ENCODE results near the gene R3HDM2. TPM values are rescaled to one million over a fixed set of nuclear protein-coding genes. Genes with fewer than 3 reads are reported as not detected.
A peak's percentile ranks its signal among the peaks of the same experiment; 100 is the strongest.

R3HDM2 gene
- total RNA-seq, 2 donors from 2014 or later, result 78.9 to 79.1 TPM

DNA sequence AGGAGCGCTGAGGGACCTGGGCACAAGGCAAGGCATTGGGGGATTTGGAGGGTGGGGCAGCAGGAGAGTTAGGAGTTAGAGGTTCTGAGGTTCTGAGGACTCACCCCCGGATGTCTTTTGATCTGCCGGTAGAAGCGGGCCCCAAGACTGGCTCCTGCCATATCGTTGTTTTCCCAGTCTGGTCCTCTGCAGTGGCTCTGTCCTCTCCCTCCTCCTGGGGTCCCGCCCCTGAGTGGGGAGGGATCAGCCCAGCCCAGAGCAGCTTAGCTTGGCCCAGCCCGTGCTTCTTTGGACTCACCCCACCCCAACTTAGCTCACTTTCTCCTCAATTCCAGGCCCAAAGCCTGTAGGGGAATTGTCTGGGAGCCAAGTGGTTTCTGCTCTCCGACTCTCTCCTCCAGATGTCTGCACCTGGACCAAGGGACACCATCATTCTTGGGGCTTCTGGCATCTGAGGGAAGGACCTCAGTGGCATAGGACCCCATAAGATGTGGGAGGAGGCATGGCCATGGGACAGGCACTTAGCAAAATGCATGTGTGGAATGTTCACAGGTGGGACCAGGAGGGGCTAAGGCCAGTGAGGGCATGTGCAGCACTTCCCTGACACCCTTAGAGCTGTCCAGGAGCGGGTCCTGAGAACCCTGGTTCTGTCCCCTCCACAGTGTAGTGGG is 193.8 kb downstream of the R3HDM2 start:
- Mint-ChIP-seq H3K4me3 (peak overlapping the region; percentile 89 to 100), H3K27ac (no peak overlapping the region), H3K27me3 (ENCODE audit: low read depth) (peaks cover 36% of the 10 kb centered on the region), H3K9me3 (no peaks in the 10 kb centered on the region), H3K4me1 (ENCODE audit: low read depth) (peaks cover 78% of the 10 kb centered on the region), H3K36me3 (ENCODE audit: insufficient read depth in 2 of 2) (peaks cover 18 to 30% of the 10 kb centered on the region in 2 donors)
- DNase-seq (peak in 1 of 2 donors; percentile 31), ATAC-seq (replicated peaks in 1 of 2) (no peak)

DNA sequence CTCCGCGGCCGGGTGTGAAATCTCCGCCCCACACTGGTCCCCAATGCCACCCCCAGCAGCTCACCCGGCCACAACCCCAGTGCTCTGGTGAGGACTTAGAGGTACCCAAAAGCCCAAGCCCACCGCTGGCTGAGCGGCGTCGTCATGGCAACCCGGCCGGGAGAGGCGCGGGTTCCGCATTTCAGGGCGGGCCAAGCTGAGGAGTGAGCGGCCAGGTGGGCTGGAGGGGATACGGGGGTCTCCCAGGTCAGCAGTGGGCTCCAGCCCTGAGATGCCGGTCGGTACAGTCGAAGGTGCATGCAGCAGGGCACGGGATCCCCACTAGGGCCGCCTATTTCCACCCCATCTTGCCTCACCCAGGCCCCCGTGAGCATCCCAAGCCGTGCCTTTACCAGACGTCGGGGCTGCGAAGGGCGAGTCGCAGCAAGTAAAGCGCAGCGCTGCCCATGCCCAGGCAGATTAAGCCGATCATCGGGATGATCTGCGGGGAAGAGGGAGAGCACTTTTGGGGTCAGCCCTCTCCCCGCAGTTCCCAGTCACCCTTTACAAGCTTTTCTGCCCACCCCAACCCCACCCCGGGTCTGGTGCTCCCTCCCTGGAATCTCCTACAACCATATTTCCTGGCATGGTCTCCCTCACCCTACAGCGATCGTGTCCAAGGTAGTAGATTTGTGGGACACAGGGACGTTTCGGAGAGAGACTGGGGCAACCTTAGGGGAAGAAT is 194.5 kb downstream of the R3HDM2 start:
- peaks cover 22 to 34% of the 10 kb centered on the region in 2 donors for H3K36me3 Mint-ChIP-seq (ENCODE audit: insufficient read depth in 2 of 2)
- peak in 1 of 2 donors; percentile 39 for DNase-seq
- H3K4me3 Mint-ChIP-seq, result peak overlapping the region in 1 of 2 donors; percentile 31
- no peak for ATAC-seq (replicated peaks in 1 of 2)
- H3K9me3 Mint-ChIP-seq, result no peaks in the 10 kb centered on the region
- H3K27ac Mint-ChIP-seq, result no peak overlapping the region
- H3K4me1 Mint-ChIP-seq (ENCODE audit: low read depth), result peaks cover 78% of the 10 kb centered on the region
- H3K27me3 Mint-ChIP-seq (ENCODE audit: low read depth), result peaks cover 30% of the 10 kb centered on the region

DNA sequence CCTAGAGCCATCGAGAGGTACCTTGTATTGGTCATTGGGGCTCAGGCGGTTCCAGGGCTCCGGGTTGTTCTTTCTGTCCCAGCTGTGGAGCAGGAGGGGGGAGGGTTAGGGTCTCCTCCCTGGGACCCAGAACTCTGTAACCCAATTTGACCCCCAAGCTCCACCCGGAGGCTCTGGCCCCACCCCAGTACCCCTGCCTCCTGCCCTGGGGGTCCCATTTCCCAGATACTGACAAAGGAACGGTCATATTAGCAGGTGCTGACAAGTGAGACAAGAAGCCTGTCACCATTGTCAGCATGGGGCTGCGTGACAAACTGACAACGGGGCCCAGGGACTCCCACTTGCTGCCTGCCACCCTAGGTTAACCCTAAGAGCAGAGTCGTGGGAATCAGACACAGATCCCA is 195.1 kb downstream of the R3HDM2 start:
- H3K36me3 Mint-ChIP-seq (ENCODE audit: insufficient read depth in 2 of 2), result peaks cover 26 to 38% of the 10 kb centered on the region in 2 donors
- no peak overlapping the region for H3K27ac Mint-ChIP-seq
- H3K4me1 Mint-ChIP-seq (ENCODE audit: low read depth), result peaks cover 78% of the 10 kb centered on the region
- DNase-seq, result no peak
- H3K9me3 Mint-ChIP-seq, result no peaks in the 10 kb centered on the region
- no peak for ATAC-seq (replicated peaks in 1 of 2)
- peaks cover 23% of the 10 kb centered on the region for H3K27me3 Mint-ChIP-seq (ENCODE audit: low read depth)
- H3K4me3 Mint-ChIP-seq, result no peak overlapping the region

DNA sequence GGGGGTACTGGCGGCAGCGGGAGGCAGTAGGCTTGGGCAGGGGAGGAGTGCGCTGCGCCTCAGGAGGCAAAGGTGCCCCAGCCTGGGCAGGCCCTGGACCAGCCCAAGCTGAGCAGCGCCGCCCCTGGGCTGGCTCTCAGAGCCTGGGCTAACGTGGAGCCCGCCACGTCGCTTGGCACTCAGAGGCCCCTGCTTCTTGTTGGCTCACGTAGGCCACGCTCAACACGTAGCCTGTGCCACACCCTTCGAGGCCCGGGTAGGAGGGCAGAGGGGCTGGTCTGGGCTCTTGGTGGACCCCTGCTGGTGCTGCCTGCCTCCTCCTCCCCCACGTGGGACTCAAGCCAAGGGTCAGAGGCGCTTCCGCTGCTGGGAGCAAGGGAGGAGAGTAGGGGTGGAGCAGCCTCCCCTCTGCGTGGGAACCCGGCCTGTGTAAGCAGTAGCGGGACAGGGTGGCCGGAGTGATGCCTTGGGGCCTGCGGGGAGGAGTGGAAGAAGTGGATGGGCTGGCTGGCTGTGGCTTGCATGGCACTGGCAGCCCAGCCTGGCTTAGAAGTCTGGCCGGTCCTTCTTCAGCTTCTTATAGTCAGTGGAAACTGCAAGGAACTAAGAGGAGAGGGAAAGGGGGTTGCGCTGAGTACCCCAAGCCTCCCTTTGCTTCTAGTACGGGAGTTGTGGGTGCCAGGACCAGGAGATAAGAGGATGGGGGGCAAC is 195.7 kb downstream of the R3HDM2 start:
- ATAC-seq (replicated peaks in 1 of 2), result no peak
- Mint-ChIP-seq H3K9me3 (no peaks in the 10 kb centered on the region), H3K27ac (no peak overlapping the region), H3K36me3 (ENCODE audit: insufficient read depth in 2 of 2) (peaks cover 28 to 38% of the 10 kb centered on the region in 2 donors), H3K4me3 (no peak overlapping the region), H3K4me1 (ENCODE audit: low read depth) (peaks cover 78% of the 10 kb centered on the region), H3K27me3 (ENCODE audit: low read depth) (peaks cover 19% of the 10 kb centered on the region)
- DNase-seq, result peak in 1 of 2 donors; percentile 12

DNA sequence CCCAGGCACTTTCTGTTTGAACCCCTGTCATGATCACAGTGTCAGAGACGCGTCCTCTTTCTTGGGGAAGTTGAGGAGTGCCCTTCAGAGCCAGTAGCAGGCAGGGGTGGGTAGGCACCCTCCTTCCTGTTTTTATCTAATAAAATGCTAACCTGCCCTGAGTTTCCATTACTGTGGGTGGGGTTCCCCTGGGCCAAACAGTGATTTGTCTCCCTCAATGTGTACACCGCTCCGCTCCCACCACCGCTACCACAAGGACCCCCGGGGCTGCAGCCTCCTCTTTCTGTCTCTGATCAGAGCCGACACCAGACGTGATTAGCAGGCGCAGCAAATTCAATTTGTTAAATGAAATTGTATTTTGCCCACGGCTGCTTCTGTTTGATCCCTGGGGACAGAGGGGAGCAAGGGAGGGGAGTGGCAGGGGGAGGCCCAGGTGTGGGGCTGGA is 196.2 kb downstream of the R3HDM2 start:
- Mint-ChIP-seq H3K4me3 (peak overlapping the region in 1 of 2 donors; percentile 29), H3K27ac (peak overlapping the region; percentile 21), H3K4me1 (ENCODE audit: low read depth) (peaks cover 75% of the 10 kb centered on the region), H3K27me3 (ENCODE audit: low read depth) (peaks cover 19% of the 10 kb centered on the region), H3K9me3 (no peaks in the 10 kb centered on the region), H3K36me3 (ENCODE audit: insufficient read depth in 2 of 2) (peaks cover 33 to 41% of the 10 kb centered on the region in 2 donors)
- DNase-seq (peak in 1 of 2 donors; percentile 0), ATAC-seq (replicated peaks in 1 of 2) (no peak)

DNA sequence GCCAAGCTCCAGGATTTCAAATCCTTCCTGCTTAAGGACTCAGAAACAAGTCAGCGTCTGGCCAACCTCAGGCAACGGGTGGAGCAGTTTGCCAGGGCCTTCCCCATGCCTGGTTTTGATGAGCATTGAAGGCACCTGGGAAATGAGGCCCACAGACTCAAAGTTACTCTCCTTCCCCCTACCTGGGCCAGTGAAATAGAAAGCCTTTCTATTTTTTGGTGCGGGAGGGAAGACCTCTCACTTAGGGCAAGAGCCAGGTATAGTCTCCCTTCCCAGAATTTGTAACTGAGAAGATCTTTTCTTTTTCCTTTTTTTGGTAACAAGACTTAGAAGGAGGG is 196.6 kb downstream of the R3HDM2 start:
- Mint-ChIP-seq H3K27me3 (ENCODE audit: low read depth) (peaks cover 19% of the 10 kb centered on the region), H3K4me3 (peak overlapping the region in 1 of 2 donors; percentile 29), H3K4me1 (ENCODE audit: low read depth) (peaks cover 74% of the 10 kb centered on the region), H3K9me3 (no peaks in the 10 kb centered on the region), H3K36me3 (ENCODE audit: insufficient read depth in 2 of 2) (peaks cover 31 to 40% of the 10 kb centered on the region in 2 donors), H3K27ac (peak overlapping the region; percentile 21)
- DNase-seq (no peak), ATAC-seq (replicated peaks in 1 of 2) (no peak)

DNA sequence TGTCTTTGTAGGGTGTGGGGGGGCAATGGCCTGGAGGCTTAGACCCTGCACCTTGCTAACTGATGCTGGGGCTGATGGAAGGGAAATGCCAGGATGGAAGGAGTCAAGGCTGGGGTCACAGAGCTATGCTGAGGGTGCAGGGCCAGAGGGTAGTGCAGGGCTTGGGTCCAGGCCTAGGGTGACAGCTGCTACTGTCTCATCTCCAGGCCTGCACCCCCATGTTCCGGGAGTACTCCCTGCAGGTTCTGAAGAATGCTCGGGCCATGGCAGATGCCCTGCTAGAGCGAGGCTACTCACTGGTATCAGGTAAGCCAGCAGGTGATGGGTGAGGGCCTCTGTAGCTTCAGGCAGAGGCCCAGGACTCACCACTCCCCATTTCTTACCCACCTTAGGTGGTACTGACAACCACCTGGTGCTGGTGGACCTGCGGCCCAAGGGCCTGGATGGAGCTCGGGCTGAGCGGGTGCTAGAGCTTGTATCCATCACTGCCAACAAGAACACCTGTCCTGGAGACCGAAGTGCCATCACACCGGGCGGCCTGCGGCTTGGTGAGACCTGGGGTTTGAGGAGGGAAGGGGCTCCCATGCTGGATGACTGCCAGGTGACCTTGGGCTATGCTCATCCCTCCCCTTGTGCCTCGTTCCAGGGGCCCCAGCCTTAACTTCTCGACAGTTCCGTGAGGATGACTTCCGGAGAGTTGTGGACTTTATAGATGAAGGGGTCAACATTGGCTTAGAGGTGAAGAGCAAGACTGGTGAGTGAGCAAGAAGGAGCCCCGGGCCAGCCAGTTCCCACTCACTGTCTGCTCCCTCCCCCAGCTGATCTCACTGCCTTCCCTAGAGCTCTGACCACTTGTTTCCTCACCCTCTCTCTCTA is 197.2 kb downstream of the R3HDM2 start:
- ATAC-seq (replicated peaks in 1 of 2), result no peak
- peaks cover 14% of the 10 kb centered on the region for H3K27me3 Mint-ChIP-seq (ENCODE audit: low read depth)
- peaks cover 31 to 37% of the 10 kb centered on the region in 2 donors for H3K36me3 Mint-ChIP-seq (ENCODE audit: insufficient read depth in 2 of 2)
- H3K4me1 Mint-ChIP-seq (ENCODE audit: low read depth), result peaks cover 75% of the 10 kb centered on the region
- DNase-seq, result peak in 1 of 2 donors; percentile 1
- no peaks in the 10 kb centered on the region for H3K9me3 Mint-ChIP-seq
- H3K4me3 Mint-ChIP-seq, result peak overlapping the region in 1 of 2 donors; percentile 29
- no peak overlapping the region for H3K27ac Mint-ChIP-seq

DNA sequence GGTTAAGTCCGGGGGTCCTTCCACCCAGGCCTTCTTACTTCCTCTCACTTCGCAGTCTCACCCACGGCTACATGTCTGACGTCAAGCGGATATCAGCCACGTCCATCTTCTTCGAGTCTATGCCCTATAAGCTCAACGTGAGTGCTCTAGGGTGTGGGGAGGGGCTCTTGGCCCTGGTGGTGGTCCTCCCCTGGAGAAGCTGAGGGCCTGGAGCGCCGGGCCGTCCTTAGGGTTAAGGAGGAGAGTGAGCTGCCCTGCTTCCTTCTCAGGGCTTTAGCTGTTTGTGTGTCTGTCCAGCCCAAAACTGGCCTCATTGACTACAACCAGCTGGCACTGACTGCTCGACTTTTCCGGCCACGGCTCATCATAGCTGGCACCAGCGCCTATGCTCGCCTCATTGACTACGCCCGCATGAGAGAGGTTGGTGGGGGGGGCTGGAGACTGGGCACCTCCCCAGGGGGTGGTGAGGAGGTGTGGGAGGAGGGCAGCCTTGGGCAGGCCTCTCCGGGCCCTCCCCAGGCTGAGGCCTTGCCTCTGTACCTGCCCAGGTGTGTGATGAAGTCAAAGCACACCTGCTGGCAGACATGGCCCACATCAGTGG is 198.6 kb downstream of the R3HDM2 start:
- H3K27ac Mint-ChIP-seq, result no peak overlapping the region
- H3K4me1 Mint-ChIP-seq (ENCODE audit: low read depth), result peaks cover 71% of the 10 kb centered on the region
- no peaks in the 10 kb centered on the region for H3K9me3 Mint-ChIP-seq
- H3K4me3 Mint-ChIP-seq, result peak overlapping the region; percentile 93 to 100
- H3K27me3 Mint-ChIP-seq (ENCODE audit: low read depth), result peaks cover 11% of the 10 kb centered on the region
- no peak for DNase-seq
- no peak for ATAC-seq (replicated peaks in 1 of 2)
- H3K36me3 Mint-ChIP-seq (ENCODE audit: insufficient read depth in 2 of 2), result peaks cover 31 to 37% of the 10 kb centered on the region in 2 donors

DNA sequence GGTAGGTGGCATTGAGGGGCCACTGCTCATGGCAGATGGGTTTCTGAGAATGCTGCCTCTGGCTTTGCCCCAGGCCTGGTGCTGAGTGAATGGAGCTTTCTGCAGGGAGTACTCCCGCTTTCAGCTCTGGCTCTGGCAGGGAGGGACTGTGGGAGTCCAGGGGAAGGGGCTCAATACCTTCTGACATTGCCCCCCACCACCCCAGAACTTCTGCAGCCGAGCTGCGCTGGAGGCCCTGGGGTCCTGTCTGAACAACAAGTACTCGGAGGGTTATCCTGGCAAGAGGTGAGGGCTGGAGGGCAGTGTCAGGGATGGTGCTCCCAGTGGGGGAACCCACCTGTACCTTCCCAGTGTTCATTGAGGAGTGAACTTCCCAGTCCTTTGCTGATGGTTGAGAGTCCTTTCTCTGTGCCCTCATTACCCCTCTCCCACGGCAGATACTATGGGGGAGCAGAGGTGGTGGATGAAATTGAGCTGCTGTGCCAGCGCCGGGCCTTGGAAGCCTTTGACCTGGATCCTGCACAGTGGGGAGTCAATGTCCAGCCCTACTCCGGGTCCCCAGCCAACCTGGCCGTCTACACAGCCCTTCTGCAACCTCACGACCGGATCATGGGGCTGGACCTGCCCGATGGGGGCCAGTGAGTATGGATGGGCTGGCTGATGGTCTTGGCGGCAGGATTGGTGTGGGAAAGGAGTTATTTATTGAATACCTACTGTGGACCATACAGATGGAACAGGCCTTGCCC is 199.4 kb downstream of the R3HDM2 start:
- Mint-ChIP-seq H3K36me3 (ENCODE audit: insufficient read depth in 2 of 2) (peaks cover 31 to 37% of the 10 kb centered on the region in 2 donors), H3K27ac (no peak overlapping the region), H3K4me1 (ENCODE audit: low read depth) (peaks cover 69% of the 10 kb centered on the region), H3K4me3 (peak overlapping the region; percentile 93 to 100), H3K27me3 (ENCODE audit: low read depth) (peaks cover 13% of the 10 kb centered on the region), H3K9me3 (no peaks in the 10 kb centered on the region)
- DNase-seq (no peak), ATAC-seq (replicated peaks in 1 of 2) (no peak)

DNA sequence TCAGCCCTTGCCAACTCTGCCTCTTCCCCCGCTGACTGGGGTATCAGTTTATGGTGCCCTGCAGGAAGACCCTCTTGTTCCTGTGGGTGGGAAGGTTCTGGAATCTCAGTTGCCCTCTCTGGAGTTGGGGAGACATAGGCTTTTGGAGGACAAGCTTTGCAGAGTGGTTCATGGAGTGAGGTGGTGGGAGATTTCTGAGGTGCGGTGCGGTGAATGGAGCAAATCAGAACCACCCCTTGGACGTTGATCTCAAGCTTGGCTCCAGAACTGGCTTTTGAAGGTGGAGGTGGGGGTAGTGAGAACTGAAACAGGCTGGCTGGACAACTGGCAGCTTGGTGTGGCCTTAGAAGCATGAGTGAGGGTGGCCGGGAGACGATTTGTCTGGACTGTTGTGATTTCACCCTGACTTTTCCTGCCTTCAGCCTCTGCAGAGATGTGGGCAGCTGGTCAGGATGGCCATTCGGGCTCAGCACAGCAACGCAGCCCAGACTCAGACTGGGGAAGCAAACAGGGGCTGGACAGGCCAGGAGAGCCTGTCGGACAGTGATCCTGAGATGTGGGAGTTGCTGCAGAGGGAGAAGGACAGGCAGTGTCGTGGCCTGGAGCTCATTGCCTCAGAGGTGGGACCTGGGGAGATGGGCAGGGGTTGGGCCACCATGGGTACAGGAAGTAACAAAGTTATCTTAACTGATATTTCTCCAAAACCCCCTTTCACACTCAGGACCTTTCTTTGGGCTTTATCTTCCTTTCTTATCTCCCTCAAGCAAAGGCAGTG is 200.3 kb downstream of the R3HDM2 start:
- Mint-ChIP-seq H3K4me1 (ENCODE audit: low read depth) (peaks cover 70% of the 10 kb centered on the region), H3K9me3 (no peaks in the 10 kb centered on the region), H3K4me3 (peak overlapping the region; percentile 93 to 100), H3K27me3 (ENCODE audit: low read depth) (peaks cover 22% of the 10 kb centered on the region), H3K27ac (peak overlapping the region; percentile 100), H3K36me3 (ENCODE audit: insufficient read depth in 2 of 2) (peaks cover 31 to 37% of the 10 kb centered on the region in 2 donors)
- peak in 1 of 2 donors; percentile 1 for DNase-seq
- ATAC-seq (replicated peaks in 1 of 2), result no peak

Measured in activated T-cell treated with anti-CD3 and anti-CD28 coated beads, Interleukin-2, amount 50 U/mL, for 72 hours (primary cell).